Fibroblast of skin of left biceps (primary cell): Measurements from ENCODE around the gene BRD4.

Source experiments
- DNase-seq, 2 experiments: peaks; one replicate each; pipeline ENCODE4 v3.0.0-alpha.2; 2013; ENCODE audit warnings: low read depth in 2 of 2

Gene BRD4

GRCh38 chr19:15265850-15266248 lies 66.5 kb downstream of the BRD4 start:
- DNase-seq, result no peak

DNA sequence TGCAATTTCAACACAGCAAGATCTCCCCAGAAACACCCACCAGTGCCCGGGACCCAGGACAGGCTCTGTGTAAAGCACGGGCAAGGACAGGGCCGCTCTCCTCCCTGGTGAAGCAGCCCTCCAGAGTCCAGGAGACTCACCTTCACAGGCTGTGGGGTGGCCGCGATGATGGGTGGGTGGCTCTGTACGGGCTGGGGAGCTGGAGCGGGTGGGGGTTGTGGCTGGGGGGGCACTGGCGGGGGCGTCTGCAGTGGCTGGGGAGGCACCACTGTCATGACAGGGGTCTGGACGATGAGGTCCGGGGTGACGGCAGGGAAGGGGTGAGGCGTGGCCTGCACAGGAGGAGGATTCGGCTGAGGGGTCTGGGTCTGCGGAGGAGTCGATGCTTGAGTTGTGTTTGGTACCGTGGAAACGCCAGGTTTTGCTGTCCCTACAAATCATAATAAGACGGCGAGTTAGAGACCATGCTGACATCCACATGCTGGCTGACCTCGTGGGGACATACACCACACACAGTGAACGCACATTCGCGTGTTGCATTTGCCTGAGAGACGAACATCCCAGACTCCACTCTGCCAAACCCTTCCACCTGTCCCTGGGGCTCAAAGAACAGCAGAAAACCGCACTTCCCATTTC lies 67.0 kb downstream of the BRD4 start:
- no peak for DNase-seq

GRCh38 chr19:15264933-15265206 lies 67.5 kb downstream of the BRD4 start:
- DNase-seq, result no peak

DNA sequence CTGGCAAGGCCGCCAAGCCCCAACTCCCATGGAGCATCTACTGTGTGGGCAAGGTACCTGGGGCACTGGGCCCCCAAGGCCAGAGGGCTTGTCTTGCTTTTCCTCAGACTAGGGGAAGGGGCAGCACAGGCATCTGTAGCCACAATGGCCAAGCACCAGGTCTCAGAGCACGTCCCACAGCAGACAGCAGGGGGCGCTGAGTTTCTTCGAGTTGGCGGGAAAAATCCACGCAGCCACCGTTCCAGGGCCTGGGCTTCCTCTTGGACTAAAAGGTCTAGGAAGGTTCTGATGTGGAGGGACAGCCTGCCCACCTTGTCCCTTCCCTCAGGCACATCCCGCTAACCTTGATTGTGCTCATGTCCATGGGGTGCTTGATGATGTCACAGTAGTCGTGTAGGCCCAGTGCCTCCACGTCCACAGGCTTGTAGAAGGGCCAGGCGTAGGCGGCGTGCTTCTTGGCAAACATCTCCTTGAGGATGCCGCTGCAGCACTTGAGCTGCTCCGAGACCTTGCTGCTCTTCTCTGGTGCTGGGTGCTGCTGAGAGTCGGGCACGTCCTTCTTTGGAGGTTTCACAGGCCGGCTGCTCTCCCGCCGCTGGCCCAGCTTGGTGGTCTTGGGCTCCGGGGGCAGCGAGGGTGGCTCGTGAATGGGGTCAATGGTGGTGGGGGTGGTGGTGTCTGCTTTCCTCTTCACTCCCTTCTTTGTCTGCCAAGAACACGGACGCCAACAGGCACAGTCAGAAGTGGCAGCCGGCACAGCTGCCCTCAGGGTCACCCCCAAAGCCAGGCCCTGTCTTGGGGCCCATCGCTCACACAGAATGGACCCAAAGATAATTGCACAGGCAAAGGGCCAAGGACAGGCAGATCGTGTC lies 68.0 kb downstream of the BRD4 start:
- DNase-seq, result no peak

DNA sequence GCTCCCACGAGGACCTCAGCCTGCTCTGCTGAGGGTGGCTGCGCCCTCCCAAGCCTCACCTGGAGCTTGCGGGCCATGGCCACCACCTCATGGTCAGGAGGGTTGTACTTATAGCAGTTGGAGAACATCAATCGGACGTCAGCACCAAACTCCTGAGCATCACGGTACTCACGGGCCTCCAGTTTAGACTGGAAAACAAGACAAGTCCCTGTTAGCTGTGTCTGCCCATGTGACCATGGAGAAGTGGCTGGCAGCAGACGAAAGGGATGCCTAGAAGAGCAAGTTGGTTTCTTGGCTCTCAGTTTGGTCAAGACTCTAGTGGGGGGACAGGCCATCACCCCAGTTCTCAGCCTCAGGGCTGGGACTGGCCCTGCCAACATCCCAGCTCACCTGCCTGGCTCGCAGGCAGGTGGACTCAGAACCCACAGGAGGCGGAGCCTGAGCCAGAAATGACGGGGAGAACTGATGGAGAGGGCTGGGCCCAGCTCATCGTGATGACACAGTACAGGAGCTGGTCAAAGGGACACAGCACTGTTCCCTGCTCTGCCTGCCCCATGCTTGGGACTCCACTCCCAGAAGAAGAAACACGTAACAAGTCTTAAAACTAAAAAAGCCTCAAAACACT lies 68.9 kb downstream of the BRD4 start:
- no peak for DNase-seq

- no peak for DNase-seq
These were observed 70.3 kb downstream of the BRD4 start for GRCh38 chr19:15262011-15262410.

DNA sequence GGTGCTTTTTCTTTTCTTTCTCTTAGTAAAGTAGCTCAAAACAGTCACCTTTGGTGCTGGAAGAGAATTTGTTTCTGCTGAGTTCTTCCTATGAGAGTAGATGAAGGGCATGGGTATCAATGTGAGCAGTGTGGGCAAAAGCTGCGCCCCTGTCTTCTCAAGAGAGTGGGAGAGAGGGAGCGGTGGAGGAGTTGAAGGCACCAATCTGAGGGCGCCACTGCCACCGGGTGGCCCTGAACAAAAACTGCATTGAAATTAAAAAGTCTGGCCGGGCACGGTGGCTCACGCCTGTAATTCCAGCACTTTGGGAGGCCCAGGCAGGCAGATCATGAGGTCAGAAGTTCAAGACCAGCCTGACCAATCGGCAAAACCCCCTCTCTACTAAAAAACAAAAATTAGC lies 71.4 kb downstream of the BRD4 start:
- no peak for DNase-seq

DNA sequence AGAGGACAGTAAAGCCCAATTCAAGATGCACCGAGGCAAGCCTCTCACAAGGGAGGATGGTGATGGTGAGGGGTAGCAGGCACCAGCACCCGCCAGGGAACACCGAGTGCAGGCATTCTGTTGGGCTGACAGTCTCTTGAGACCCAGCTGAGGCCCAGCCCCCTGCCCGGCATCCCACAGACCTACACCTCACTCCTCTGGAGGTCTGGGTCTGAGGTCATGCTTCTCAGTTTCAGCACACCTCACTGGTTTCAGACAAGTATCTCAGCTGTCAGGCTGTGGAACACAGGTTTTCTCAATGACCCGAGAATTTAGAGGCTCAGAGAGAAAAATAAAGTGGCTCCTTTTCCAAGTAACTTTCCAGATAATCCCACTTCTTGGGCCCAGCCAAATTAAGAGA lies 72.4 kb downstream of the BRD4 start:
- no peak for DNase-seq

DNA sequence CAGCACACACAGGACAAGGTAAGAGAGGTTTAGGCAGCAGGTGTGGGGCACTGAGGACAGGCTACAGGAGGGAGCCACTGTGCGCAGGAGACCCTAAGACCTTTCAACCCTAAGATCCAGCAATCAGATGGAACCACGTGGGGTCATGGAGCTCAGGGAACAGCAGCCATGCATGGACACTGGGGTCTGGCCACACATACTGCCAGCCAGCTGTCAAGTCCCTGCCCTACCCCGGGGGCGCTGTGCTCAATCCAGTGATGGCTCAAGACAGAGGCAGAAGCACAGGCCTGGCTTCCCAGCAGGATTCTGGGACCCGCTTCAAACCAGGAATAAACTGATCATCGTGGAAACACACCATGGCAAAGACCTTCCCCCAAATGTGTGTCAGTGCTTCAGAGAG lies 74.6 kb downstream of the BRD4 start:
- no peak for DNase-seq

DNA sequence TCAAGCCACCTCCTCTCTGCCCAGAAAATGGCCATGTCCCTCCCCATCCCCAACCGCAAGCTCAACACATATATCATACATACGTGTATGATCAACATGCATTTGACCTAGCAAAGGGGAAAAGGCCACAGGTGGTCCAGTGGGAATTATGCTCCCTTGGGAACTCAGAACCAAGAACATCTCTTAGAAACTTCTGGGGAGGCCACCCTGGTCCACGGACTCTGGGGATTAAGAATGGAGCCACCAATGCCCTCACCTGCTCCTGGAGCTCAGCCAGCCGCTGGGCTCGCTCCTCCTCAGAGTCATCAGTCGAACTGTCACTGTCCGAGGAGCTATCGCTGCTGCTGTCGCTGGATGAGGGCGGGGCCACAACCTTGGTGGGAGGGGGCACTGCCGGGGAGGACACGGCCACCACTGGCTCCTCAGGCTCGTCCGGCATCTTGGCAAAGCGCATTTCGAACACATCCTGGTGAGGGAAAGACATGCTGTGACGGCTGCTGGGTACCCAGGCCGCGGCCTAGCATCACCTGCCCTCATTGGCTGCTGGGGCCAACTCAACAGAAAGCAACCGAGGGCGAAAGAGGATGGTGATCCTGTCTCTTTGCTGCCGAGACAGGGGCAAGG lies 75.5 kb downstream of the BRD4 start:
- DNase-seq, result no peak

DNA sequence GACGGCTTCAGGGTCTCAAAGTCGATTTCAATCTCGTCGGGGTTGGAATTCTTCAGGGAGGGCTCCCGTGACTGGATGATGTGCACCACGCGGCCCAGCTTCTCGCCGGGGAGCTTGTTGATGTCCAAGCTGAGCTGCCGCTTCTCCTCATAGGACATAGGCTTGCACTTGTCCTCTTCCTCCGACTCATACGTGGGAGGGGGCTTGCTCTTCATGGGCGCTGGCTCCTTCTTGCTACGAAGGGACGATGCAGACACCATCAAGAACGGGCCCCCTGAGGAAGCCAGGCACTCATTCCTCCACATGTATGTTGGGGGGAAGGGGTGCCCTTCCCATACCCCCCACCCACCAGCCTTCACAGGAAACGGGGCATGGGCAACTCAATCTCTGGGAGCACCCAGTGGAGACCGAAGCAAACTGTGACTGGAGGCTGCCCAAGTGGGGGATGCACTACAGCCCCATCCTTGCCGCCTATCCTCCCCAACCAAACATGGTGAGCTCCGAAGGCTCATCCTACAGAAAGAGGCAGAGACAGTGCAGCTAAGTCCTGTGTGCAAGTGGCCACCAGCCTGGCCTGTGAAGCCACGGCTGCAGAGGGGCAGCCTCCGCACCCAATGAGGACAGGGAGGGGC lies 76.9 kb downstream of the BRD4 start:
- DNase-seq, result no peak

- DNase-seq, result no peak
These were observed 77.8 kb downstream of the BRD4 start for GRCh38 chr19:15254547-15254946.

DNA sequence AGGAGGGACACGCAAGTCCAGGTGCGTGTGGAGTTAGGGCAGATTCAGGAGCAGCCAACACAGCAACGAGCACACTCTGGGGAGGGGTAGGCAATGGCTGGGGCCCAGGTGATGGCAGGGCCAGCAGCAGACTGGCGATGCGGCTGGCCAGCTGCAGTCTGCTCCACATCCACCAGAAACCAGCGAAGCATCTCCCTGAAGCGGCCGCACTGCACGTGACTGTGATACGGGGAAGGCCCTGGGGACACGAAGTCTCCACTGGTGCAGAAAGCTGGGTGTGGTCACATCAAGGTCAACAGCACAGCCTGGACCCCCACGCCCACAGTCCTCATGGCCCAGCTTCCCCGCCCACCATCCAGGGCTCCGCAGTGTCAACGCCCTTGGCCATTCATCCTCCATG lies 78.8 kb downstream of the BRD4 start:
- DNase-seq, result no peak

DNA sequence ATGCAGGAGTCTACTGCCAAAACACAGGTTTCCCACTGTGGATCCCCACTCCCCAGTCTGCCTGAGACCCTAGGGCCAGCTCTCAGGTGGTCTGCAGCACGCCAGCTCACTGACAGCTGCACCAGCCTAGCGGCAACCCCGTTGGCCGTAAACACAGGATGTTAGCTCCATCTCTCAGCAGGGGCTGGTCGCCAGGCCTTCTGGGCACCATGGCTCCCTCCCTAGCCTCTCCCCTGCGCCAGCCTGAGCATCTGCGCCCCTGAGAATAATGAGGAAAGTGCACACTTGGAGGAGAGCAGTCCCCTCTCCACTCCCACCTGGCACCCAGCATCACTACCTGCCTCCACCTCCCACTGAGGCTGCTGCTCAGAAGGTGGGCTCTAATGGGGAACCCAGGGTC lies 79.3 kb downstream of the BRD4 start:
- no peak for DNase-seq

GRCh38 chr19:15252398-15253018 lies 79.8 kb downstream of the BRD4 start:
- DNase-seq, result no peak

- DNase-seq, result peak; percentile 78 to 86
These were observed 80.5 kb downstream of the BRD4 start for GRCh38 chr19:15251749-15252397.

DNA sequence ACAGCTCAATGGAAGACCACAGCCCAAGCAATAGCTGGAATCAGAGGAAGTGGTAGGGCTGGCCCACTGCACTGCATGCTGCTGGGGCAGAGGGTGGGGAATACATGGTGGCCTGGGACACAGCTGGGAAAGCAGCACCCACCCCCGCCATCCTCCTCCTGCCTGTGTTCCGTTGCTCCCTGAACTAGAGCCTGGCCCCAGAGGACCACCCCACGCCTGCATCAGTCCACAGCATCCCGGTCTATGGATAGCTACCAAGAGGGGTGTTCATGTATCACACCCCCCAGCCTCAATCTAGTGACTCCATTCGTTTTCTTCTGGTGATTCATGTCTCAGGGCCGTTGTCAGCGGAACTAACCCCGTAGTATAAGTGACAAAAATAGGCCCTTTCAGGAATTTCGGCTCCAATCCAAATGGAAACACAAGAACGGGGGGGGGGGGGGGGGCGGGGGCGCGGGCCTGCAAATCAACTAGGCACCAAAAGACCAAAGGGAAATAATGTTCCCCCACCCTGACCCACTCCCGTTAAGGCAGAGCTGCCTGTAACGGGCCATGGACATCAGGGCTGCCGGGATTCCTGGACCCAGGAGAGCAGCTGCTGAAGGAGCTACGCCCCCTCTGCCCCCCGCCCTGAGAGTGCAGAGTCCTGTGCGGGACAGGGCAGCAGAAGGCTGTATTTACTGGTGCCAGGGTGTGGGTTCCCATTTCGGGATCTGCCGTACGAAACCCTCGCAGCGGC lies 81.2 kb downstream of the BRD4 start:
- DNase-seq, result peak in 1 of 2 experiments; percentile 28

DNA sequence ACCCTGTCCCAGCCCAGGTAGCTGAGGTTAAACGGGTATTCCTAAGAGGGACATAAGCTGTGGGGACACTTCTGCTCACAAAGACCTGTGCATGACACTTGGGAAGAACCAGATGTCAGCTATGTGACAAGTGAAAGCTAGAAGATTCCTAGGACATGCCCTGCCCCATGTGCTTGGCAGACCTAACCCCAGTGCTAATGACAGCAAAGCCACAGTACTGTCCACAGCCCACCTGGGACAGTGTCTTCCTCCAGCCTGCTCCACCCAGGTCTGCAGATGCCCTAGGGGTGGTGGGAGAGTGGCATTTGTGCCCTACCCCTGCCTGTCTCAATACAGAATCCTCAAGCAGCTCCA lies 81.7 kb downstream of the BRD4 start:
- DNase-seq, result no peak

GRCh38 chr19:15249972-15250639 lies 82.2 kb downstream of the BRD4 start:
- DNase-seq, result peak in 1 of 2 experiments; percentile 25

DNA sequence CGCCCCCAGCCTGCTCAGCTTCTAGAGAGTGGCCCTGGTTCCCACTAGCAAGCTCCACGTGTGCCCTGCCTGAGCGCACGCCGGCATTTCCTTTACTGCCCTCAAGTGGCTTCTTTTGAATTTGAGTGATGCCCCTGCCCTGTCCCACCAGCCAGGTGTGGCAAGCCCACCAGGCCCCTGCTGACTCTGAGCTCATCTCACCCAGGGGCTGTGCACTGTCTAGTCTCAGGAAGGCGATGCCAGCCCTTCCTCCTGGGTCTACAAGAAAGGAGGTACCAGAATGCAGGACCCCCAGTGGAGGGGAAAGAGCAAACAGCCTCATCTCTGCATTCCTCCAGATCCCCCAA lies 82.8 kb downstream of the BRD4 start:
- no peak for DNase-seq
